LoVo (cell line): ENCODE data around the gene APOC4.

Experiments used
- DNase-seq: peaks from one replicate; pipeline ENCODE4 v3.0.0-alpha.2; 2016; ENCODE audit warnings: low spot score

Gene APOC4

DNA sequence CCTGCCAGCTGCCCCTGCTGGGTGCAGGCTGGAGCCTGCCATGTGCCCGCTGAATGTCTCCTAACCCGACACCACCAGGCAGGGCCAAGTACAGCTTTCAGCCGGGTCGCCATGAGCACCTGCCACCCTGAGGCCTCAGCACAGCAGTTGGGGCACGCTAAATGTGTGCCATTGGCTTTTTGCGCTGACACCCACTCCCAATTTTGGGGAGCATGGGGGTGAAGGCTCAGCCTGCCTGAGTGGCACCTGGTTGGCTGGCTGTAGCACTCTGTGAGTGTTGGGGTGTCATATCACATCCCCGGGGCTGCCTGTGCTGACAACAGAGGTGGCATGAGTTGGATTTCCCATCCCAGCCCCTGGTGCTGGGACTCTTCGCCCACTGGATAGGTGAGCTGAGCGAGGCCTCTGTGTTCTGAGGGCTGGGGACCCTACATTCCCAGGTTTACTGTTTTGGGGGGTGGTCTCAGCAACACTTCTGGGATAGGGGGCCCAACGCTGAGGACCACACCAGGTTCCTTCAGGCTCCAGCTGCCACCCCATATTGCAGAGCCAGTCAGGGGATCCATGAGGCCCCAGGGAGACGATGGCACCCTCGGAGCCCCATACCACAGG lies 52.0 kb downstream of the APOC4 start:
- DNase-seq: no peak
